Gastroesophageal sphincter (tissue), 4 donors: Measurements from ENCODE around the gene NLGN2. TPM values are rescaled to one million over a fixed set of nuclear protein-coding genes. Genes with fewer than 3 reads are reported as not detected.

Experiments used
- ATAC-seq: fragments of 150-250 bp; one replicate; pipeline ENCODE4 v1.9.1; 2016; ENCODE audit warnings: mild to moderate bottlenecking, moderate library complexity
- H3K27ac ChIP-seq, 4 donors: fragments of 200-600 bp; sonication (generic) in 3 of 4; 1 replicate in 3 of 4; 2 replicates in 1 of 4; pipeline ENCODE4 v1.5.1; 2016 to 2019
- H3K27me3 ChIP-seq: fragments of 200-600 bp; sonication (generic); one replicate; pipeline ENCODE4 v1.5.1; 2019
- H3K36me3 ChIP-seq, 2 donors: fragments of 200-600 bp; sonication (generic); one replicate each; pipeline ENCODE4 v1.5.1; 2019; ENCODE audit warnings: control low read depth in 1 of 2
- H3K4me1 ChIP-seq, 3 donors: fragments of 200-600 bp; sonication (generic); 1 replicate in 2 of 3; 2 replicates in 1 of 3; pipeline ENCODE4 v1.5.1; 2016 to 2019; ENCODE audit warnings: control low read depth in 2 of 3
- H3K4me3 ChIP-seq, 2 donors: fragments of 200-600 bp; sonication (generic); one replicate each; pipeline ENCODE4 v1.5.1; 2019; ENCODE audit warnings: mild to moderate bottlenecking in 1 of 2, moderate library complexity in 1 of 2
- H3K9me3 ChIP-seq, 3 donors: fragments of 200-600 bp; sonication (generic); one replicate each; pipeline ENCODE4 v1.5.1; 2017 to 2019; ENCODE audit warnings: control low read depth in 2 of 3
- EP300 ChIP-seq: sonication (generic); formaldehyde crosslinking; IDR thresholded peaks from one replicate; pipeline ENCODE4 v1.6.1; 2017; ENCODE audit warnings: antibody characterized with exemption, mild to moderate bottlenecking
- POLR2A ChIP-seq, 2 donors: fragments of 450-650 bp; IDR thresholded peaks; one replicate each; pipeline ENCODE4 v1.6.1; 2017; ENCODE audit warnings: antibody characterized with exemption in 2 of 2, mild to moderate bottlenecking in 2 of 2, moderate library complexity in 1 of 2
- POLR2AphosphoS5 ChIP-seq: sonication (generic); formaldehyde crosslinking; IDR thresholded peaks from one replicate; pipeline ENCODE4 v1.6.1; 2017; ENCODE audit warnings: antibody characterized with exemption
- WGBS, 2 donors: methylation state at CpG; one replicate each; pipeline ENCODE4 v1.1.5; 2018; ENCODE audit warnings: low coverage in 1 of 2; 5-methylcytosine and 5-hydroxymethylcytosine counted together
- total RNA-seq, 4 donors: library from RNA; depleted of rRNA; stranded (reverse); fragments of >200 nt; gene quantifications; one replicate each; pipeline ENCODE4 v1.1.0, GENCODE V29; 2016
- TF ChIP-seq, protein P1 (sequence below), 4 experiments: fragments of 200-600 bp in 2 of 4; fragments of 450-650 bp in 2 of 4; sonication (generic) in 1 of 4; IDR thresholded peaks; one replicate each; pipeline ENCODE4 v1.5.1; 2017 to 2019; ENCODE audit warnings: antibody characterized with exemption in 4 of 4, mild to moderate bottlenecking in 2 of 4, moderate library complexity in 2 of 4

NLGN2 gene
- total RNA-seq, 4 donors from 2014 or later = 9.9 to 28.4 (median 14.4) TPM

DNA sequence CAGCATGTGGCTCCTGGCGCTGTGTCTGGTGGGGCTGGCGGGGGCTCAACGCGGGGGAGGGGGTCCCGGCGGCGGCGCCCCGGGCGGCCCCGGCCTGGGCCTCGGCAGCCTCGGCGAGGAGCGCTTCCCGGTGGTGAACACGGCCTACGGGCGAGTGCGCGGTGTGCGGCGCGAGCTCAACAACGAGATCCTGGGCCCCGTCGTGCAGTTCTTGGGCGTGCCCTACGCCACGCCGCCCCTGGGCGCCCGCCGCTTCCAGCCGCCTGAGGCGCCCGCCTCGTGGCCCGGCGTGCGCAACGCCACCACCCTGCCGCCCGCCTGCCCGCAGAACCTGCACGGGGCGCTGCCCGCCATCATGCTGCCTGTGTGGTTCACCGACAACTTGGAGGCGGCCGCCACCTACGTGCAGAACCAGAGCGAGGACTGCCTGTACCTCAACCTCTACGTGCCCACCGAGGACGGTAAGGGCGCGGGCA is 645 bp downstream of the NLGN2 start:
- peaks cover 0 to 36% (median 13%) of the 10 kb centered on the region in 3 donors for H3K4me1 ChIP-seq
- no peak for ATAC-seq
- TF ChIP-seq POLR2AphosphoS5 (no peak), POLR2A (IDR thresholded peaks at IDR 0.05) (no peak), EP300 (no peak)
- TF ChIP-seq, protein P1, sequence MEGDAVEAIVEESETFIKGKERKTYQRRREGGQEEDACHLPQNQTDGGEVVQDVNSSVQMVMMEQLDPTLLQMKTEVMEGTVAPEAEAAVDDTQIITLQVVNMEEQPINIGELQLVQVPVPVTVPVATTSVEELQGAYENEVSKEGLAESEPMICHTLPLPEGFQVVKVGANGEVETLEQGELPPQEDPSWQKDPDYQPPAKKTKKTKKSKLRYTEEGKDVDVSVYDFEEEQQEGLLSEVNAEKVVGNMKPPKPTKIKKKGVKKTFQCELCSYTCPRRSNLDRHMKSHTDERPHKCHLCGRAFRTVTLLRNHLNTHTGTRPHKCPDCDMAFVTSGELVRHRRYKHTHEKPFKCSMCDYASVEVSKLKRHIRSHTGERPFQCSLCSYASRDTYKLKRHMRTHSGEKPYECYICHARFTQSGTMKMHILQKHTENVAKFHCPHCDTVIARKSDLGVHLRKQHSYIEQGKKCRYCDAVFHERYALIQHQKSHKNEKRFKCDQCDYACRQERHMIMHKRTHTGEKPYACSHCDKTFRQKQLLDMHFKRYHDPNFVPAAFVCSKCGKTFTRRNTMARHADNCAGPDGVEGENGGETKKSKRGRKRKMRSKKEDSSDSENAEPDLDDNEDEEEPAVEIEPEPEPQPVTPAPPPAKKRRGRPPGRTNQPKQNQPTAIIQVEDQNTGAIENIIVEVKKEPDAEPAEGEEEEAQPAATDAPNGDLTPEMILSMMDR (IDR thresholded peaks at IDR 0.05) = no peak
- no peak overlapping the region for H3K27ac ChIP-seq
- H3K27me3 ChIP-seq = no peaks in the 10 kb centered on the region
- WGBS, 2 donors = 69% methylated on average over 7 of the region's 58 CpGs; no CpG with 5 or more reads in 1 of the 2 donors
- H3K4me3 ChIP-seq = no peak overlapping the region
- H3K9me3 ChIP-seq = no peaks in the 10 kb centered on the region
- H3K36me3 ChIP-seq = peaks cover 0 to 31% of the 10 kb centered on the region in 2 donors

DNA sequence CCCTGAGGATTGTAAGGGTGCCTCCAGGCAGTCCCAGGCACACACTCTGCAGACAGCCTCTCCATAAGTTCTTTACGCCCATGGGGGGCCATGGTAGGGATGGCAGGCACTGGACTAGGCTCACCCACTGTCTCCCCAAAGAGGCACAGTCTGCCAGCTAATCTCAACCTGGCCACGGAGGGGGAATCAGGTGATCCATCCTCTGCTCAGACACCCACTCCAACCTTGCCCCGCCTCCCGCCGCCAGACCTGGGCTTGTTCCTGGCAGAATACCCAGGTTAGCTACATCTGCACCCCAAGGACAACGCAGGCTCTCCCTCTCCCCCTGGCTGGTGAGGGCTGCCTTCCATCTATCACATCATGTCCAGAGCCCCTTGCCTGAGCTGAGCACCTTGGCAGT is 1.2 kb downstream of the NLGN2 start:
- 20 to 93% methylated on average over 1 to 3 of the region's 6 CpGs for WGBS, 2 donors
- Histone ChIP-seq H3K36me3 (peaks cover 0 to 31% of the 10 kb centered on the region in 2 donors), H3K4me3 (no peak overlapping the region), H3K27me3 (no peaks in the 10 kb centered on the region), H3K27ac (no peak overlapping the region), H3K9me3 (no peaks in the 10 kb centered on the region), H3K4me1 (peaks cover 0 to 33% (median 13%) of the 10 kb centered on the region in 3 donors)
- ATAC-seq = no peak
- no peak for TF ChIP-seq POLR2A (IDR thresholded peaks at IDR 0.05)
- TF ChIP-seq, protein P1 (IDR thresholded peaks at IDR 0.05) = no peak
- TF ChIP-seq POLR2AphosphoS5 = no peak
- TF ChIP-seq EP300 = no peak

DNA sequence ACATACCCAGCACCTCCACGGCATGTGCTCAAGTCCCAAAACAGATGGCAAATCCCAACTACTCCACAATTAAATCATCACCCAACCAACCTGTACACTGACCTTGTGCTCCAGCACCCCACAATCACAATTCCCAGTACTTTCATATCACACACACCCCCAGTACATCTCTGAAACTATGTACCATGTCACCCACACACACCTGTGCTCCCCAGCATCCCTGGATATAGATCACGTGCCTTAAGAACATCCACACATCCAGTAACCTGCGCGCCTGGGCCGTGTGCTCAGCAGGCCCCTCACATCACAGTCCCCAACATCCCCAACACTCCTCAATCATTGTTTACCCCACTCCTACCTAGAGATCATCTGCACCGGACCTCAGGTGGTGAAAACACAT is 2.1 kb downstream of the NLGN2 start:
- WGBS, 2 donors = 85 to 93% methylated on average over 4 to 6 of the region's 6 CpGs
- no peak for ATAC-seq
- Histone ChIP-seq H3K36me3 (peaks cover 0 to 36% of the 10 kb centered on the region in 2 donors), H3K4me1 (peaks cover 0 to 33% (median 13%) of the 10 kb centered on the region in 3 donors), H3K9me3 (no peaks in the 10 kb centered on the region), H3K27ac (no peak overlapping the region), H3K27me3 (no peaks in the 10 kb centered on the region), H3K4me3 (no peak overlapping the region)
- TF ChIP-seq POLR2AphosphoS5 (no peak), POLR2A (IDR thresholded peaks at IDR 0.05) (no peak), EP300 (no peak)
- TF ChIP-seq, protein P1 (IDR thresholded peaks at IDR 0.05) = no peak

DNA sequence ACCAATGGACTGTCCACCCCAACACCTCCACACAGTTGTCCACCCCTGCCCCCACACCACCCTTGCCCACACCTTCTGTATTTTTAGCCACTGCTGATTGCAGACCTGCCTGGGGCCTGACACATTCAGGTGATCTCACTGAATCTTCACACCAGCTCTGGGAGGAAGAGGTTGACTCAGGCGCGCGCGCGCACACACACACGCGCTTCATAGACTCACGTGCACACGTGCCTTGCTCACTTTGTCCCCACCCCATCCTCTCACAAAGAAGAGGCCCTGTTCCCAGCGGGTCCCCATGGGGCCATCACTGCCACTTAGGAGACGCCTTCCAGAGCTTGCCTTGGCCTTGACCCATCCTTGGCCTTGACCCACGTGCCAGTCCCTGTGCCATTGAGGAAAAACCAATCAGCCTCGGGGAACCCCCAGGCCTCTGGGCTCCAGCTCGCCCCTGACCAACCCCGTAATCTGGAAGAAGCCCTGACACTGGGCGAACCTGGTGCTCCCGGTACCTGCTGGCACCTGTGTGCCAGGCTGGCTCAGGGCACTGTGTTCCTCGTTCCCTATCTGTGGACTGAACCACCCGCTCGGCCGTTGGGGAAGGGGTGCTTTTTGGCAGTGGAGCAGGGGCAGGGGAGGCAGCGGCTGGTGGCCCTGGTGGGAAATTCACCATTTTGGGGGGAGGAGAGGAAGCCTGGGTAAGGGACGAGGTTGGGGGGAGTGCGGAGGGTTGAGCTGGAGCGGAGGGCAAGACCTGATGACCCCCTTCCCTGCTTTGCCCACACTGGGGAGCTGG is 3.2 kb downstream of the NLGN2 start:
- Histone ChIP-seq H3K4me3 (no peak overlapping the region), H3K36me3 (peaks cover 0 to 47% of the 10 kb centered on the region in 2 donors), H3K4me1 (peaks cover 0 to 23% (median 8%) of the 10 kb centered on the region in 3 donors), H3K9me3 (no peaks in the 10 kb centered on the region), H3K27ac (no peak overlapping the region), H3K27me3 (no peaks in the 10 kb centered on the region)
- no peak for ATAC-seq
- 84% methylated on average over 9 of the region's 25 CpGs; no CpG with 5 or more reads in 1 of the 2 donors for WGBS, 2 donors
- no peak for TF ChIP-seq EP300
- no peak for TF ChIP-seq POLR2A (IDR thresholded peaks at IDR 0.05)
- TF ChIP-seq POLR2AphosphoS5 = no peak

DNA sequence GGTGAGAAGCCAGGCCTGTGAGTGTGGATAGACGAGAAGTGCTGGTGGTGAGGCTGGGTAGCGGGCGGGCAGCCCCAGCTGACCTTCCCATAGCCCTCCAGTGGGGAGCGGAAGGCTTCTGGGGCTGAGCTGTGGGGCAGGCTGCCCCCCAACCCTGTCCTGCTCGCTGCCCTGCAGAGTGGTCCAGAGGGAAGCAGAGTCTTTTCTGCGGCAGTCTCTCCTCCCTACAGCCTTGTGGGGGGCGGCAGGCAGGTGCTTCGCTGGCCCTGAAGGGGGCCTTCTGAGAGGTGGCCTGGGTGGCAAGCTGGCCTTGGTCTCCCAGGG is 3.7 kb downstream of the NLGN2 start:
- Histone ChIP-seq H3K27ac (no peak overlapping the region), H3K9me3 (no peaks in the 10 kb centered on the region), H3K4me1 (peaks cover 0 to 17% (median 2%) of the 10 kb centered on the region in 3 donors), H3K4me3 (no peak overlapping the region), H3K36me3 (peaks cover 0 to 53% of the 10 kb centered on the region in 2 donors), H3K27me3 (no peaks in the 10 kb centered on the region)
- 83% methylated on average over 3 of the region's 8 CpGs; no CpG with 5 or more reads in 1 of the 2 donors for WGBS, 2 donors
- no peak for ATAC-seq
- no peak for TF ChIP-seq POLR2A (IDR thresholded peaks at IDR 0.05)
- no peak for TF ChIP-seq EP300
- TF ChIP-seq POLR2AphosphoS5 = no peak
- TF ChIP-seq, protein P1 (IDR thresholded peaks at IDR 0.05) = no peak
